Posterior cingulate gyrus (tissue), 11 donors: ENCODE data around the gene S100A2.
"Not testable (repeated sequence)": the region's sequence is repeated elsewhere in the genome, so short reads cannot be mapped to it uniquely, and the experiment has no call there.

Experiments used
- DNase-seq, 10 donors: peaks; one replicate each; pipeline versions ENCODE4 v3.0.0 to v3.0.0-alpha.2; 2020 to 2021; ENCODE audit warnings: mixed read lengths in 3 of 10
- intact Hi-C: fragments of 100-400 bp; cut with DNase I; formaldehyde crosslinking; loops from one replicate; pipeline ENCODE4 v1.15.1; 2023

S100A2 gene

GRCh38 chr1:153567621-153568366, 2.1 kb upstream of the S100A2 start:
- DNase-seq, result peak in 1 of 10 donors; percentile 53

GRCh38 chr1:153566414-153567371, 1.0 kb upstream of the S100A2 start:
- DNase-seq, result peak in 8 of 10 donors; percentile 41 to 96 (median 66)
- intact Hi-C loops, result loop anchor here (5.0 to 10.0 kb wide), 2 partner anchors 34 to 212 kb away; partner anchors contain the start of gene S100A9

More at GRCh38 chr1:153567621-153568366, 2.1 kb upstream of the S100A2 start:
- intact Hi-C loops, result loop anchor here (1.0 to 10.0 kb wide), 3 partner anchors 35 to 213 kb away; partner anchors contain the start of gene S100A9

- intact Hi-C loops, result loop anchor here (10.0 kb wide), 1 partner anchor 209 kb away; the partner anchor contains the start of gene S100A9
- DNase-seq, result peak in 1 of 10 donors; percentile 43
These were observed 1.7 kb downstream of the S100A2 start for GRCh38 chr1:153563991-153564390.

GRCh38 chr1:153563483-153563901, 2.2 kb downstream of the S100A2 start:
- intact Hi-C loops, result loop anchor here (10.0 kb wide), 1 partner anchor 209 kb away; the partner anchor contains the start of gene S100A9
- peak in 1 of 10 donors; percentile 42 for DNase-seq

GRCh38 chr1:153562021-153562420, 3.6 kb downstream of the S100A2 start:
- not testable (repeated sequence) for DNase-seq
- intact Hi-C loops, result loop anchor here (10.0 kb wide), 1 partner anchor 207 kb away; the partner anchor contains the start of gene S100A9

- DNase-seq, result no peak
- intact Hi-C loops, result loop anchor here (10.0 kb wide), 1 partner anchor 207 kb away; the partner anchor contains the start of gene S100A9
These were observed 4.1 kb downstream of the S100A2 start for GRCh38 chr1:153561466-153561985.

GRCh38 chr1:153560771-153561465, 4.7 kb downstream of the S100A2 start:
- peak in 1 of 10 donors; percentile 58 for DNase-seq
- intact Hi-C loops, result loop anchor here (10.0 kb wide), 1 partner anchor 206 kb away; the partner anchor contains the start of gene S100A9

- DNase-seq, result no peak
- intact Hi-C loops, result loop anchor here (10.0 kb wide), 1 partner anchor 205 kb away; the partner anchor contains the start of gene S100A9
These were observed 5.4 kb downstream of the S100A2 start for GRCh38 chr1:153560241-153560640.

- no peak for DNase-seq
- intact Hi-C loops, result no loop called here
These were observed 7.8 kb downstream of the S100A2 start for GRCh38 chr1:153557877-153558276.

GRCh38 chr1:153556348-153556747, 9.3 kb downstream of the S100A2 start:
- DNase-seq, result no peak
- intact Hi-C loops, result no loop called here

GRCh38 chr1:153553830-153554541, 11.7 kb downstream of the S100A2 start:
- DNase-seq, result peak in 1 of 10 donors; percentile 38
- intact Hi-C loops, result no loop called here

- DNase-seq, result peak in 1 of 10 donors; percentile 70
- intact Hi-C loops, result no loop called here
These were observed 12.5 kb downstream of the S100A2 start for GRCh38 chr1:153553096-153553495.

GRCh38 chr1:153552335-153552734, 13.3 kb downstream of the S100A2 start:
- peak in 2 of 10 donors; percentile 8 to 30 for DNase-seq
- intact Hi-C loops, result no loop called here

- intact Hi-C loops, result no loop called here
- DNase-seq, result peak in 3 of 10 donors; percentile 20 to 78 (median 46)
These were observed 14.7 kb downstream of the S100A2 start for GRCh38 chr1:153550827-153551500.

- peak in 3 of 10 donors; percentile 6 to 47 (median 42) for DNase-seq
- intact Hi-C loops, result no loop called here
These were observed 15.3 kb downstream of the S100A2 start for GRCh38 chr1:153550398-153550758.

GRCh38 chr1:153549741-153550397, 15.8 kb downstream of the S100A2 start:
- intact Hi-C loops, result no loop called here
- DNase-seq, result peak in 3 of 10 donors; percentile 15 to 73 (median 70)
